ENCODE measurements around the gene NCAPG2.

GRCh38 chr7:158606671-158607424, 97.8 kb downstream of the NCAPG2 start:
- TF ChIP-seq CTCF (IDR thresholded peaks at IDR 0.05; ENCODE audit: low read length) (no peak), EZH2phosphoT487 (IDR thresholded peaks at IDR 0.05; ENCODE audit: low read length) (no peak)

Data from MM.1S (cell line).